Uterus (tissue), 2 donors: ENCODE data around the gene FILIP1.

Experiments used
- CTCF ChIP-seq, 4 experiments: fragments of 200-600 bp in 2 of 4; fragments of 450-650 bp in 2 of 4; sonication (generic) in 2 of 4; IDR thresholded peaks; one replicate each; pipeline ENCODE4 v1.5.1; 2016 to 2019; ENCODE audit warnings: antibody characterized with exemption in 4 of 4, mild to moderate bottlenecking in 2 of 4, moderate library complexity in 1 of 4
- POLR2A ChIP-seq, 2 donors: fragments of 450-650 bp; IDR thresholded peaks; one replicate each; pipeline ENCODE4 v1.6.1; 2016; ENCODE audit warnings: antibody characterized with exemption in 2 of 2, mild to moderate bottlenecking in 1 of 2, moderate library complexity in 1 of 2

GRCh38 chr6:75397171-75397570 lies 96.4 kb downstream of the FILIP1 start:
- TF ChIP-seq POLR2A (IDR thresholded peaks at IDR 0.05), result no peak
- TF ChIP-seq CTCF (IDR thresholded peaks at IDR 0.05), result no peak
